PC-9 (cell line): ENCODE results near the gene PRLHR.

Source experiments
- CTCF ChIP-seq: fragments of 200-600 bp; sonication (generic); conservative IDR thresholded peaks from 2 replicates; pipeline ENCODE4 v1.6.1; 2017; ENCODE audit warnings: mixed run types, antibody characterized with exemption, mild to moderate bottlenecking, moderate library complexity
- EZH2 ChIP-seq: fragments of 200-600 bp; sonication (generic); IDR thresholded peaks from 2 replicates; pipeline ENCODE4 v1.8.0; 2017; ENCODE audit warnings: antibody characterized with exemption, low read depth

- TF ChIP-seq CTCF (no peak), EZH2 (no peak)
Observed at GRCh38 chr10:118626953-118627352, 31.5 kb upstream of the PRLHR start.
